Measurements from ENCODE around the gene MADD.
A peak's percentile ranks its signal among the peaks of the same experiment; 100 is the strongest.

Gene MADD

GRCh38 chr11:47253660-47254059, 16.3 kb upstream of the MADD start:
- DNase-seq: no peak

DNA sequence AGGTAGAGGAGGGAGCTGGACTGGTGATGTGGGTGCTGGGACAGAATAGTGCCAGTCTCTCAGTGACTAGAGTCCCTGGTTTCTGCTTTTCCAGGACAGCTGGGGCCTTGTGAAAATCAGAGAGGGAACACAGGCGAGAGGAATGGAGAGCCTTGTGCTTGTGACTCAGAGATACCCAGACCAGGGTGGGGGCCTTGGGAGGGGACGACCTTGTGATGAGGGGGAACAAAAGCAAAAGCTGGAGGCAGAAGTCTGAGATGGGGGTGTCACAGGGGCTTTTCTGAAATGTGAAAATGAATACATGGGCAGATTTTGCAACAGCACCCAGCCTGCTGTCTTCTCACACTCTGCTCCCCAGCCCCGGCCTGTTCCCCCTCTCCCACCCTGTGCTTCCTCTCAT, 15.5 kb upstream of the MADD start:
- no peak for DNase-seq

DNA sequence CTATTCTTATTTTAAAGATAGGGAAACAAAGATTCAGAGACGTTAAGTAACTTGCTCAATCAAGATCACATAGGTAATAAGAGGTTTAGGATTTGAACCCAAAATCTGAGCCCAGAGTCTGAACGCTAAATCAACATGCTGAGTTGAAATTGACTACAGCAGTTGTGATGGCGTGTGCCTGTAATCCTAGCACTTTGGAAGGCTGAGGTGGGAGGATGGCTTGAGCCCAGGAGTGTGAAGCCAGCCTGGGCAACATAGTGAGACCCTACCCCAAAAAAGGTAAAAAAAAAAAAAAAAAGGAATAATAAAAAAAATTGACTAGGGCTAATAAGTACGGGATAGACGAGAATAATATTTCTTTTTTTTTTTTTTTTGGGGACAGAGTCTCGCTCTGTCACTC, 13.6 kb upstream of the MADD start:
- DNase-seq: no peak

- DNase-seq: no peak
Observed at GRCh38 chr11:47257177-47257516, 12.8 kb upstream of the MADD start.

DNA sequence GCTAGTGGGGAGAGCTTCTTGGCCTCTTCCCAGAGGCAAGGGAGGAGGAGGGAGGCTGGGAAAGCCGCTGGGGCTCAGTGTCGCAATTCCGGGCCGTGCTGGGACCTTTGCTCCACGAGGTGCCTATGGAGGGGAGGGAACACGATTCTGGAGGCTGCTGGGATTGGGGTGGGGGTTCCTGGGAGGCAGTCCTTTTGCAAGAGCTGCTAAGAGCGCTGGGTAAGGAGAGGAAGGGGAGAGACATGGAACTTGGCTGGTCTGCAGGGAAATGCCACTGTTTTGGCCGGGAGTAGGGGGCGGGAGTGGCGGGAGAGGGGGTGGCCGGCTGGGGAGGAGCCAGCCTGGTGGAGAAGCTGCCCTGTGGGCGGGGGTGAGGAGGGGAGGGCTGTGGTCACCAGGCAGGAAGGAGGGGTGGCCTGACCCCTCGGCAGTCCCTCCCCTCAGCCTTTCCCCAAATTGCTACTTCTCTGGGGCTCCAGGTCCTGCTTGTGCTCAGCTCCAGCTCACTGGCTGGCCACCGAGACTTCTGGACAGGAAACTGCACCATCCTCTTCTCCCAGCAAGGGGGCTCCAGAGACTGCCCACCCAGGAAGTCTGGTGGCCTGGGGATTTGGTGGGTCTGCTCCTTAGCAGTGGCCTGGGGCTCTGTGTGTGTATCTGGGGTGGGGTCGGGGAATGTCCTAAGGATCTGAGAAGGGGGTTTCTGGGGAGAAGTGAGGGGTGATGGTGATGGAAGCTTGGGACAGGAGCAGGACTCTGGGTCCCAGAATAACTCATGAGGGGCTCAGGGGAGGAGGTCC, 12.2 kb upstream of the MADD start, which contains the start of gene NR1H3:
NR1H3 (plus strand) TSS at position 480 of the 800 bp plus-strand sequence. CDS start 1,221 bp downstream, outside the sequence.
- DNase-seq: no peak

- no peak for DNase-seq
Observed at GRCh38 chr11:47258317-47258902, 11.5 kb upstream of the MADD start.

GRCh38 chr11:47259232-47259977, 10.5 kb upstream of the MADD start:
- peak; percentile 31 for DNase-seq

- no peak for DNase-seq
Observed at GRCh38 chr11:47260366-47260765, 9.6 kb upstream of the MADD start.

GRCh38 chr11:47261291-47261800, 8.6 kb upstream of the MADD start:
- DNase-seq: no peak

DNA sequence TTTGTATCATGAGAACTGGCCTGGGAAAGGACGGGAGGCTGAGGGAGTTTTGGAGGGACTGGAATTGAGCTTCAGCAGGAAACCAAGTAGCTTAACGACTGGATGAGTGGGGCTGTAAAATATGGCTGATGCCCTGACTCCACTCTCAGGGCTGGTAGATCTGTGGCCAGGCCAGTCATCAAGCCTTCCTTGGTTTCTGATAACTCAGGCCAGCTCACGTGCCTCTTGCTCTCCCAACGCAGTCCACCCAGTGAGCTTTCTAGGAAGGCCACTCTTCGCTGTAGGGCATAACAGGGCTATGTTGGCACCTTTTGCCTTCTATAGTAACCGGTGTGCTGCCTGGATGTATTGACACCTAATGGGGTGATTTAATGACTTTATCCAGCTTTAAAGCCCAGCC, 5.8 kb upstream of the MADD start:
- DNase-seq: no peak

GRCh38 chr11:47264521-47264920, 5.4 kb upstream of the MADD start:
- DNase-seq: no peak

DNA sequence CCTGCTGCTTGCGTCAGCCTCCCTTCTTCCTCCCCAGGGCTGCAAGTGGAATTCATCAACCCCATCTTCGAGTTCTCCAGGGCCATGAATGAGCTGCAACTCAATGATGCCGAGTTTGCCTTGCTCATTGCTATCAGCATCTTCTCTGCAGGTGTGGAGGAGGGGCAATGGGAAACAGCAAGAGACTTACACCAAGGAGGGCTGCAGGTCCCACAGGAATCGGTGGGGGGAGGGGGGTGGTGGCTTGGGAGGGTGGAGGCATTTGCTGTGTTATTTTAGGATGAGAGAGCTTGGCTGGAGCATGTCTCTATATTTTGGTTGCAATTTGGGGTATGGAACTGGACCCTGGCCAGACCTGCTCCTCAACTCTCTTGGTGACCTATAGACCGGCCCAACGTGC, 2.1 kb upstream of the MADD start:
- DNase-seq: no peak

DNA sequence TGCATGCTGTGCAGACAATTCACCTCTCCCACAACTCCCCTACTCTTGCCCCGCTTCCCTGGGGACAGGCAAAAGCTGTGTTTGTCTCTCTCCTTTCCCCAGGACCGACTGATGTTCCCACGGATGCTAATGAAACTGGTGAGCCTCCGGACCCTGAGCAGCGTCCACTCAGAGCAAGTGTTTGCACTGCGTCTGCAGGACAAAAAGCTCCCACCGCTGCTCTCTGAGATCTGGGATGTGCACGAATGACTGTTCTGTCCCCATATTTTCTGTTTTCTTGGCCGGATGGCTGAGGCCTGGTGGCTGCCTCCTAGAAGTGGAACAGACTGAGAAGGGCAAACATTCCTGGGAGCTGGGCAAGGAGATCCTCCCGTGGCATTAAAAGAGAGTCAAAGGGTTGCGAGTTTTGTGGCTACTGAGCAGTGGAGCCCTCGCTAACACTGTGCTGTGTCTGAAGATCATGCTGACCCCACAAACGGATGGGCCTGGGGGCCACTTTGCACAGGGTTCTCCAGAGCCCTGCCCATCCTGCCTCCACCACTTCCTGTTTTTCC, 1.4 kb upstream of the MADD start:
- DNase-seq: no peak

GRCh38 chr11:47269002-47269828, 718 bp upstream of the MADD start:
- peak; percentile 74 for DNase-seq

GRCh38 chr11:47270331-47271271, 668 bp downstream of the MADD start:
- no peak for DNase-seq

DNA sequence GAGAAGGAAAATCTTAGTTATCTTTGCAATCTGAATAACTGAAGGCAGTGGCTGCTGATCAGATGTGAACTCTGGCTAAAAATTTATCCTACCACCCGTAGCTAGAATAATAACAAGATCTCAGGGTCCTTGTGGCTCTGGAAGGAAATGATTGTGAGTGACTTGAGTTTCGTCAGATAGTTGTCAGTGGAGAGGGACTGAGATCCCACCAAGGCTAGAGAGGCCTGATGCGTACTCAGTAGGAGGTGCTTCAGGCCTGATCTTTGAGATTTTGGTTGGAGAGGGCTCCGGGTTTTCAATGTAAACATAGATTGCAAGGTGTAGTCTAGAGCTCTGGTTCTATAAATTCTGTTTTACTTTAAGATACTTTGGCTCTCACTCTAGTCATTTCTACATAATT, 1.4 kb downstream of the MADD start:
- DNase-seq: no peak

DNA sequence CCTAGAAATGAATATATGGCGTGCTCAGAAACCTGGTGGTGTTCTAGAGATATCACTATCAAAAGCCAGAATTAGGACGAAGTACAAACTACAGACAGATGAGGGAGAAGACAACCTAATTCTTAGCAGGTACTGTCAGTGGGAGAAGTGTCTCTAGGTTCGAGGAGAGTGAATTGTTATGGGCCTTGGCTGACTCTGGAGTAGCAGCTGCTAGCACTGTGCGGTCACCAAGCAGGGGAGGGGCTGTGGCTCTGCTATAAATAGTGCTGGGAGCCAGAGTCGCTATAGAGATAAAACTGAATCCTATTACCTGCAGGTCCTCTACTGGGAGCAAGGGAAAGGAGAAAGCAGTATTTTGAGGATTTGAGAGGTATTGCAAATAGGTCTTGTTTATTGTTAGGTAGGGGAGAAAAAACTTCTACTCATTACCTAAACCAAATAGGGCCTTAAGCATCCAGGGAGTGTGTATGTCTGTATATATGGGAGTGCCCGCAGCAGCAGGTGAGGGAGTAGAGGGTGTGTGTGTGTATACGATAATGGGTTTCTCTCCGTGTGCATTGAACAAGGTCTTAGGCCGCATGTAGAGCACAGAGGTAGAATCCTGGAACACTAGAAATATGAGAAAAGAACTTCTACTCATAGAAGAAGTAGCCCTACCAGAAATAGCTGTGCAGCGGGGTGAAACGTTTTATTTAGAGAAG, 2.2 kb downstream of the MADD start:
- DNase-seq: no peak

DNA sequence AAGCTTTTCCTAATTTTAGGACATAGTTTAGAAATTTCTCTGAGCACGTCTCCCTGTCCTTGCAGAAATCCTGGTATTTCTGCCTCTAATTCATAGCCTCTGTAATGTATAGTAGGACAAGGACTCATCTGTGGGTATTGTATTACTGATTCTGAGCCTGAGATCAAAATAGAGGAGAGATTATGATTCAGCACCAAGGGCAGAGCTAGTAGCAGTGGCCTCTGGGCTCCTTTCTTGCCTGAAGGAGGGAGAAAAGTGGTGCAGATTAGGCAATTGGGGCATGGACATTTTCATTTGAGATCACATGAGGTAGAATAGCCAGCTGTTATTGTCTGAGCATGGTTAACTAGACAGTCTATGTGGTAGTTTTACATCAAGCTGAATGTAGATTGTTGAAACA, 2.8 kb downstream of the MADD start:
- no peak for DNase-seq

DNA sequence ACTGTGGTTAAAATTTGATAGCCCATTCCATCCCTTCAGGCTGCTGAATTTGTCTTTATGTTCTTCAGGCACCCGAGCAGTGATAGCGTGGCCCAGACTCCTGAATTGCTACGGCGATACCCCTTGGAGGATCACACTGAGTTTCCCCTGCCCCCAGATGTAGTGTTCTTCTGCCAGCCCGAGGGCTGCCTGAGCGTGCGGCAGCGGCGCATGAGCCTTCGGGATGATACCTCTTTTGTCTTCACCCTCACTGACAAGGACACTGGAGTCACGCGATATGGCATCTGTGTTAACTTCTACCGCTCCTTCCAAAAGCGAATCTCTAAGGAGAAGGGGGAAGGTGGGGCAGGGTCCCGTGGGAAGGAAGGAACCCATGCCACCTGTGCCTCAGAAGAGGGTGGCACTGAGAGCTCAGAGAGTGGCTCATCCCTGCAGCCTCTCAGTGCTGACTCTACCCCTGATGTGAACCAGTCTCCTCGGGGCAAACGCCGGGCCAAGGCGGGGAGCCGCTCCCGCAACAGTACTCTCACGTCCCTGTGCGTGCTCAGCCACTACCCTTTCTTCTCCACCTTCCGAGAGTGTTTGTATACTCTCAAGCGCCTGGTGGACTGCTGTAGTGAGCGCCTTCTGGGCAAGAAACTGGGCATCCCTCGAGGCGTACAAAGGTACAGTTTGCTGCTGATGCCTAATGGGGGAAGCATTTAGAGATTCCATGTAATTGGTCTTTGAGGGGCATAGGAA, 4.7 kb downstream of the MADD start:
- DNase-seq: no peak

DNA sequence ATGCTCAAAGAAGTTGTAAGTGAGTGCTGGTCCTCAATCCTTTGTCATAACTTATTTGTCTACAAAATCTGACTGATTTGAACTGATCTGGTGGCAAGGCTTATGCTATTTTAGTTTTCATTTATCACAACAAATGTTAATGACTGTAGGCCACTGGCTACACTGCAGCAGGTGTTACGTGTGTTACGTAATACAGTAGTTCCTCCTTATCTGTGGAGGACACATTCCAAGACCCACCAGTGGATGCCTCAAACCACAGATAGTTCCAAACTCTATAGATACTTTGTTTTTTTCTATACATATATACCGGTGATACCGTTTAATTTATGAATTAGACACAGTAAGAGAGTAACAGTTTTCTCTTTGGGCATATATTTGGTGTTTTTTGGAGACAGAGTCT, 7.0 kb downstream of the MADD start:
- DNase-seq: no peak
